OCI-LY7 (cell line): ENCODE measurements around the gene GNGT1. TPM values are rescaled to one million over a fixed set of nuclear protein-coding genes. Genes with fewer than 3 reads are reported as not detected.

Experiments used
- BruUV-seq: library from RNA; stranded (reverse); fragments of 400-500 nt; replicated peaks from 2 replicates; lab custom pipeline; 2021; lab: Mats Ljungman, UMichigan
- CTCF ChIA-PET: fragments of 300-600 bp; sonication (Branson Sonifier 250); formaldehyde crosslinking; loops from one replicate; lab custom pipeline; 2022; ENCODE audit warnings: antibody characterized with exemption; ENCODE audit not compliant: unreplicated experiment; lab: Charles Lee
- POLR2A ChIA-PET: fragments of 300-600 bp; sonication (Branson Sonifier 250); formaldehyde crosslinking; loops from one replicate; lab custom pipeline; 2022; ENCODE audit warnings: antibody characterized with exemption; lab: Charles Lee
- DNase-seq: peaks from one replicate; pipeline ENCODE4 v3.0.0-alpha.2; 2015; ENCODE audit warnings: low spot score
- H2AFZ ChIP-seq: fragments of 200-600 bp; sonication (generic), shearing (Covaris generic); 2 replicates; pipeline ENCODE4 v1.6.1; 2014; ENCODE audit warnings: mild to moderate bottlenecking, antibody characterized with exemption, low read length, moderate library complexity
- H3K27ac ChIP-seq: fragments of 200-600 bp; sonication (generic); 2 replicates; pipeline ENCODE4 v1.5.1; 2014; ENCODE audit warnings: mixed run types, low read depth, mild to moderate bottlenecking, moderate library complexity, low read length, inconsistent platforms; ENCODE audit not compliant: poor library complexity, severe bottlenecking
- H3K36me3 ChIP-seq: fragments of 200-600 bp; sonication (generic); 2 replicates; pipeline ENCODE4 v1.6.1; 2014; ENCODE audit warnings: mild to moderate bottlenecking, antibody characterized with exemption, low read length, moderate library complexity, mixed read lengths; ENCODE audit not compliant: insufficient read depth
- H3K4me1 ChIP-seq: fragments of 200-600 bp; sonication (generic); 2 replicates; pipeline ENCODE4 v1.5.1; 2014; ENCODE audit warnings: mild to moderate bottlenecking, low read length; ENCODE audit not compliant: insufficient read depth, poor library complexity, severe bottlenecking
- H3K4me2 ChIP-seq: fragments of 200-600 bp; sonication (generic); 2 replicates; pipeline ENCODE4 v1.6.1; 2014; ENCODE audit warnings: mild to moderate bottlenecking, low read length
- H3K4me3 ChIP-seq: fragments of 200-600 bp; sonication (generic); 2 replicates; pipeline ENCODE4 v1.5.1; 2014; ENCODE audit warnings: mild to moderate bottlenecking, low read depth, low read length; ENCODE audit not compliant: poor library complexity, severe bottlenecking
- H3K79me2 ChIP-seq: fragments of 200-600 bp; sonication (generic); 2 replicates; pipeline ENCODE4 v1.6.1; 2016; ENCODE audit warnings: low read depth, mild to moderate bottlenecking, low read length, moderate library complexity, mixed read lengths; ENCODE audit not compliant: insufficient read depth
- H3K9me2 ChIP-seq: fragments of 200-600 bp; sonication (generic); 2 replicates; pipeline ENCODE4 v1.6.1; 2016; ENCODE audit warnings: mild to moderate bottlenecking, low read length, mixed read lengths; ENCODE audit not compliant: insufficient read depth
- H3K9me3 ChIP-seq: fragments of 200-600 bp; sonication (generic); 2 replicates; pipeline ENCODE4 v1.6.1; 2014; ENCODE audit warnings: mild to moderate bottlenecking, mixed run types, low read length, mixed read lengths
- H4K20me1 ChIP-seq: fragments of 200-600 bp; sonication (generic); 2 replicates; pipeline ENCODE4 v1.6.1; 2014; ENCODE audit warnings: mild to moderate bottlenecking, antibody characterized with exemption, low read length, moderate library complexity, mixed read lengths; ENCODE audit not compliant: insufficient read depth
- EZH2phosphoT487 ChIP-seq: fragments of 200-600 bp; sonication (generic); IDR thresholded peaks from 2 replicates; pipeline ENCODE4 v1.6.1; 2018; ENCODE audit warnings: low read depth, borderline replicate concordance, mild to moderate bottlenecking, mixed run types, antibody characterized with exemption, low read length, moderate library complexity, mixed read lengths
- intact Hi-C: fragments of 100-400 bp; cut with micrococcal nuclease; formaldehyde crosslinking; loops from one replicate; pipeline ENCODE4 v1.10.0; 2022; ENCODE audit not compliant: unreplicated experiment
- total RNA-seq, 2 experiments: library from RNA; depleted of rRNA in 1 of 2; stranded (reverse); fragments of >200 nt in 1 of 2; shearing (Covaris generic) in 1 of 2; gene quantifications; 2 replicates each; pipeline ENCODE4 v1.2.3, GENCODE V29; 2014 to 2022
- TF ChIP-seq, protein P1 (sequence below): fragments of 200-600 bp; sonication (generic); conservative IDR thresholded peaks from 2 replicates; pipeline ENCODE4 v1.5.1; 2014; ENCODE audit warnings: mild to moderate bottlenecking, antibody characterized with exemption, low read length, moderate library complexity, mixed read lengths

GNGT1 gene
- total RNA-seq, 2 experiments from 2014 or later: not detected

GRCh38 chr7:93921607-93922566, 15.5 kb downstream of the GNGT1 start, which contains the start of gene GNG11:
TSS of gene GNG11 (plus strand) at chr7:93921735. CDS start at chr7:93922138, 403 bp downstream.
- Histone ChIP-seq H3K27ac (no peak within 1 kb of the TSS), H3K79me2 (no peaks in the 10 kb centered on the region), H3K4me3 (peak within 1 kb of the TSS; percentile 68), H4K20me1 (no peaks in the 10 kb centered on the region), H3K9me2 (no peaks in the 10 kb centered on the region), H2AFZ (peak within 1 kb of the TSS; percentile 72), H3K36me3 (no peaks in the 10 kb centered on the region), H3K9me3 (no peaks in the 10 kb centered on the region), H3K4me1 (peaks cover 14% of the 10 kb centered on the region), H3K4me2 (peak within 1 kb of the TSS; percentile 68)
- CTCF ChIA-PET: interaction anchor here (1.5 kb wide), 1 partner anchor 165 kb away, joined by 10 read pairs; no protein-coding TSS in a partner anchor
- intact Hi-C loops: no loop called here
- peak; percentile 57 for DNase-seq
- POLR2A ChIA-PET: interaction anchor here (0.5 to 1.5 kb wide), 13 partner anchors 10 to 498 kb away, joined by 3 to 7 read pairs (median 3); no protein-coding TSS in a partner anchor
- BruUV-seq: TSS peak; percentile 73
- TF ChIP-seq, protein P1, sequence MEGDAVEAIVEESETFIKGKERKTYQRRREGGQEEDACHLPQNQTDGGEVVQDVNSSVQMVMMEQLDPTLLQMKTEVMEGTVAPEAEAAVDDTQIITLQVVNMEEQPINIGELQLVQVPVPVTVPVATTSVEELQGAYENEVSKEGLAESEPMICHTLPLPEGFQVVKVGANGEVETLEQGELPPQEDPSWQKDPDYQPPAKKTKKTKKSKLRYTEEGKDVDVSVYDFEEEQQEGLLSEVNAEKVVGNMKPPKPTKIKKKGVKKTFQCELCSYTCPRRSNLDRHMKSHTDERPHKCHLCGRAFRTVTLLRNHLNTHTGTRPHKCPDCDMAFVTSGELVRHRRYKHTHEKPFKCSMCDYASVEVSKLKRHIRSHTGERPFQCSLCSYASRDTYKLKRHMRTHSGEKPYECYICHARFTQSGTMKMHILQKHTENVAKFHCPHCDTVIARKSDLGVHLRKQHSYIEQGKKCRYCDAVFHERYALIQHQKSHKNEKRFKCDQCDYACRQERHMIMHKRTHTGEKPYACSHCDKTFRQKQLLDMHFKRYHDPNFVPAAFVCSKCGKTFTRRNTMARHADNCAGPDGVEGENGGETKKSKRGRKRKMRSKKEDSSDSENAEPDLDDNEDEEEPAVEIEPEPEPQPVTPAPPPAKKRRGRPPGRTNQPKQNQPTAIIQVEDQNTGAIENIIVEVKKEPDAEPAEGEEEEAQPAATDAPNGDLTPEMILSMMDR: 0 out of 2 replicates have a peak, but pooled peaks have one; percentile 15
- TF ChIP-seq EZH2phosphoT487: no peak

DNA sequence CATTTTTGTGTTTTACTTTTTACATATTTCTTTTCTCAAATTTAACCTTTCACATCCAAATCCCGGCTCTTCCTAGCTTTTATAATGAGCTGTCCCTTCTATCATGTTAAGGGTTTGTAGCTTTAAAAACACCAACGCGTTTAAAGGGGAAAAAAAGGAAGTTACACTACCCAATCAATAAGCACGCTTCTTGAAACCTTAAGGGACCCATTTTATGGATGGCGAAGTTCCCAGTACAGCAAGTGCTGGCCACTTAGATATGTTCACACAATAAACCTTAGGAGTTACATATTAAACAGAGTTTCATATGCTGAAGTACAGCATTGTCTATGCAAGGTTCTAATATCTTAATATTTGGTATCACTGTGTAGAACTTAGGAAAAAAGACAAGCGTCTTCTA, 16.9 kb downstream of the GNGT1 start:
- POLR2A ChIA-PET: interaction anchor here (0.5 to 0.6 kb wide), 2 partner anchors 26 to 1394 kb away, joined by 3 to 5 read pairs; no protein-coding TSS in a partner anchor
- Histone ChIP-seq H3K4me2 (peak overlapping the region; percentile 68), H2AFZ (peak overlapping the region; percentile 39; the same call in 1 of the 2 replicates), H3K27ac (no peak overlapping the region), H3K9me2 (no peaks in the 10 kb centered on the region), H3K4me1 (peaks cover 10% of the 10 kb centered on the region), H3K9me3 (no peaks in the 10 kb centered on the region), H3K79me2 (no peaks in the 10 kb centered on the region), H4K20me1 (no peaks in the 10 kb centered on the region), H3K36me3 (no peaks in the 10 kb centered on the region), H3K4me3 (peak overlapping the region; percentile 68)
- CTCF ChIA-PET: no interaction called here
- no TSS peak for BruUV-seq
- TF ChIP-seq, protein P1: no peak
- no peak for TF ChIP-seq EZH2phosphoT487
- intact Hi-C loops: no loop called here
- DNase-seq: no peak
